ENCODE results near the gene HNRNPM. TPM values are rescaled to one million over a fixed set of nuclear protein-coding genes. Genes with fewer than 3 reads are reported as not detected.

The HNRNPM gene
- total RNA-seq, 2 donors from 2014 or later = 105 to 243 TPM

- Mint-ChIP-seq H3K9me3 (no peaks in the 10 kb centered on the region), H3K27ac (peak overlapping the region; percentile 90 to 91), H3K36me3 (peaks cover 0 to 44% of the 10 kb centered on the region in 2 donors)
- no peak for ATAC-seq
- no peak for DNase-seq (ENCODE audit: low spot score in 2 of 2)
Measured at GRCh38 chr19:8488365-8488764, 43.6 kb downstream of the HNRNPM start.

DNA sequence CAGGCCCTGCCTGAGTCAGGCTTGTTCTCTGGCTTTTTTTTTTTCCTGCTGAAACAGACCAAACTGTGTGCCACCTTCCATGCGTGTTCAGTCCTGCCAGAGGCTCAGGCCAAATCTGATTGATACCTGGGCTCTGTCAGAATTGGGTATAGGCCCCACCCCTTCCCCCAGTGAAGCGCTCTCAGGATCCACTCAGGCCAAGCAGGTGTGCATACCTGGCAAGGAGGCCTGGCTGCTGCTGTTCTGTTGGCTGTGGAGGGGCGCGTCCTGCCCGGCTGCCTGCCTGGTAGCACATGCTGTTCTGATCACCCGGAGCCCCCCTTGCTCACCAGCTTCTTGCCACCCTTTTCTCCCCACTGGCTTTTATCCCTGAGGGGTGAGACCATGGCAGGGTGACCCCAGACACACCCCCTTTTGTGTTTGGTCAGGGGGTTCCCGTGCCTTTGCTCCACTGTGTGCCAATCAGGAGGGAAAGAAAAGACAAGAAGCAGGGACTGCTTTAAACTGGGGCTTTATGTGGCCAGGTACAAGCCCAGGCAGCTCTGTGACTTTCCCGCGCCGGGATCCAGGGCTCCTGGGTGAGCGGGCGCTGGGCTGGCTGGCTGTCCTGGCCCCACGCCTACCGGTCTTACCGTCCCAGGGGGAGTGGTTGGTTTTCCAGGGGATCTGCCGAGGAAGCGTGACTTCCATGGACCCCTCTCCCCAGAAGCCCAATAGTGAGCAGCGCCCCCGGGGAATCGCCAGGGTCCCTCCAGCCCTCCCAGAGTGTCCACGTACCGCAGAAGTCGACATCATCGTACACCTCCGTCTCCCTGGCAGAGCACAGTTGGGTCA is 45.0 kb downstream of the HNRNPM start:
- no peak for ATAC-seq
- Mint-ChIP-seq H3K36me3 (peaks cover 0 to 34% of the 10 kb centered on the region in 2 donors), H3K27ac (peak overlapping the region; percentile 70 to 72), H3K9me3 (no peaks in the 10 kb centered on the region)
- no peak for DNase-seq (ENCODE audit: low spot score in 2 of 2)

DNA sequence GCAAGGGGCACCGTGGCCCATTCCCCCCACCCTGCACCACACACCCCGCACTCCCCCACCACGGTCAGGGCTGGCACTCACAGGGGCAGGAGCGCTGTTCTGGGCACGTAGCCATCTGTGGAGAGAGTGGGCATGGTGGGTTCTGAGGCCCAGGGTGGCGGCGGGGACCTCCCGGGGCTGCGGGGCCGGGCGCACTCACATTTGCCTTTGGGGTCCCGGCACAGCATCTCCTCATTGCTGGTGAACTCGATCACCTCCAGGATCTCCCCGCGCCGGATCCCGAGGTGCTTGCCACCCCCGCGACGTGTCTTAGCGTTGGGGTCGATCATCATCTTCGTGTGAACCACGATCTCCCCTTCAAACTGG is 45.6 kb downstream of the HNRNPM start:
- no peak for ATAC-seq
- H3K27ac Mint-ChIP-seq = peak overlapping the region in 1 of 2 donors; percentile 70
- H3K36me3 Mint-ChIP-seq = peaks cover 0 to 28% of the 10 kb centered on the region in 2 donors

DNA sequence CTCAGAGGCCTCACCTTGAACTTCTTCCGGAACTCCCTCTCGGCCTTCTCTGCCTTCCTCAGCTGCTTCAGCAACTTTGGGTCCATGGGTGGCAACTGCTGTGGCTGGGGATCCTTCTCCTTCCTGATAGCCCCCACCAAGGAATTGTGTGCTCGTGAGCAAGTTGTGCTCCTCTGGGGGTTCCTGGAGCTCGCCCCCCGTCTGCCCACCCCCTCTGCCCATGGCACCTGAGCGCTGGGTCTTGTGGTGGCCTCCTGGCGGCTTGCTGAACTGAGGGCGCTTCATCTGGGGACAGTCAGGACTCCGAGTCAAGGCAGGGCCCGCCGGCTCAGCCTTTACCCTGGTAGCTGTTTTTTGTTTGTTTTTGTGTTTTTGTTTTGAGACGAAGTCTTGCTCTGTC is 46.1 kb downstream of the HNRNPM start:
- DNase-seq (ENCODE audit: low spot score in 2 of 2) = no peak
- no peak for ATAC-seq
- Mint-ChIP-seq H3K27ac (peak overlapping the region; percentile 70 to 88), H3K36me3 (peaks cover 0 to 24% of the 10 kb centered on the region in 2 donors), H3K9me3 (no peaks in the 10 kb centered on the region)

More for the DNA sequence above, 45.6 kb downstream of the HNRNPM start:
- no peaks in the 10 kb centered on the region for H3K9me3 Mint-ChIP-seq
- DNase-seq (ENCODE audit: low spot score in 2 of 2) = no peak

- peak overlapping the region in 1 of 2 donors; percentile 35 for H3K27ac Mint-ChIP-seq
- DNase-seq (ENCODE audit: low spot score in 2 of 2) = no peak
- H3K9me3 Mint-ChIP-seq = no peaks in the 10 kb centered on the region
- H3K36me3 Mint-ChIP-seq = peaks cover 0 to 17% of the 10 kb centered on the region in 2 donors
- no peak for ATAC-seq
Measured at GRCh38 chr19:8491574-8491973, 46.8 kb downstream of the HNRNPM start.

GRCh38 chr19:8494158-8494557 is 49.4 kb downstream of the HNRNPM start:
- ATAC-seq (peak; percentile 26 to 28), DNase-seq (ENCODE audit: low spot score in 2 of 2) (no peak)
- no peaks in the 10 kb centered on the region for H3K9me3 Mint-ChIP-seq
- H3K36me3 Mint-ChIP-seq = no peaks in the 10 kb centered on the region
- peak overlapping the region; percentile 72 to 84 for H3K27ac Mint-ChIP-seq

DNA sequence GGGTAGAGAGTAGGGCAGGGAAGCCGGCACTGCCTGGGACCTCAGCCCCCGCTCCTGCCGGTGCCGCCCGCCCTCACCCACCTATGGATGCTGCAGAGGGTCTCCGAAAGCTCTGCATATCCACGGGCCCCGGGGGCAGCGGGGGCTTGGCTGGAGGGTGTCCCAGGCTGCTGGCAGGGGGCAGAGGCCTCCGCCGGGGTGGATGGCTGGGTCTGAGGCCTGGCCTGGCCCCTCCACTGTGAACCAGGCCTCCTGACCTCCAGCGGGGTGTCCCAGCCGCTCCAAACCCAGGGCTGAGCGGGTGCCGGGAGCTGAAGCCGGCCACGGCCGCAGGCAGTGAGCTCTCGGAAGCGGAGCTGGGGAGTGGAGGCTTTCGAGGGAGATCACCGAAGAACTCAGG is 53.5 kb downstream of the HNRNPM start:
- no peaks in the 10 kb centered on the region for H3K9me3 Mint-ChIP-seq
- DNase-seq (ENCODE audit: low spot score in 2 of 2) (no peak), ATAC-seq (no peak)
- no peaks in the 10 kb centered on the region for H3K36me3 Mint-ChIP-seq
- no peak overlapping the region for H3K27ac Mint-ChIP-seq

DNA sequence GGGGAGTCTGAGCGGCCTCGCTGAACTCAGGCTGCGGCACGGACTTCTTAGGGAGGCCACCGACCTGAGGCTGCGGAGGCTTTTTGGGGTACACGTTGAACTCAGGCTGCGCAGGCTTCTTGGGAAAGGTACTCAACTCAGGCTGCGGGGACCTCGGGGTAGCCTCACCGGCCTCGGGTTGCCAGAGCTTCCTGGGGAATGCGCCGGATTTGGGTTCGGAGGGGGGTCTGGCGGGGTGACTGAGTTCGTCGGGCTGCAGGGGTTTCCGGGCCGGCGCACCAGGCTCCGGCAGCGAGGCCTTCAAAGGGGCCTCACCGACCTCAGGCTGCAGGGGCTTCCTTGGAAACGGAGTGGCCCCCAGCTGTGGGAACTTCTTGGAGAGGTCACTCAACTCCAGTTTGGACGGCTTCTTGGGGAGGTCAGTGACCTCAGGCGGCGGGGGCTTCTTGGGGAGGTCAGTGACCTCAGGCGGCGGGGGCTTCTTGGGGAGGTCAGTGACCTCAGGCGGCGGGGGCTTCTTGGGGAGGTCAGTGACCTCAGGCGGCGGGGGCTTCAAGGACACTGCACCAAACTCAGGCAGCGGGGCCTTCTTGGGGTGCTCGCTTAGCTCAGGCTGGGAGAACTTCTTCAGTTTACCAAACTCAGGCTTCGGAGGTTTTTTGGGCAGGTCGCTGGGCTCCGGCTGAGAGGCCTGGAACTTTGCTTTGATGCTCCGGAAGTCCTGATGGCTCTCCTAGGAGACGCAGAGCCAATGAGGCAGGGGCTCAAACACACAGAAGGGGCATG is 54.5 kb downstream of the HNRNPM start:
- no peak overlapping the region for H3K27ac Mint-ChIP-seq
- H3K9me3 Mint-ChIP-seq = no peaks in the 10 kb centered on the region
- no peaks in the 10 kb centered on the region for H3K36me3 Mint-ChIP-seq
- no peak for ATAC-seq
- DNase-seq (ENCODE audit: low spot score in 2 of 2) = no peak

DNA sequence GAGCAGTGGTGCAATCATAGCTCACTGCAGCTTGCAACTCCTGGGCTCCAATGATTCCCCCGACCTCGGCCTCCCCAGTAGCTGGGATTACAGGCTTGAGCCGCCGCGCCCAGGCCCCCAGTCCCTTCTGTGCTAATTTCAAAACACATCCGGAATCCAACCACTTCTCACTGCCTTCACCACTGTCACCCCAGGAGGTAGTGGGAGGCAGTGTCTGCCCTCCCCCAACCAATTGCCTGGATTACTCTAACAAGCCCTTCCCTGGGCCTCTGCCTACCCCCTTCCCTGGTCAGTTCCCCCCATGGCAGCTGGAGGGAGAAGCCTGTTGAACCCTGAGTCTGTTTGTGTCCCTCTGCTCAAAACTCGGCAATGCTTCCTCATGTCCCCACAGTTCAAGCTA is 55.4 kb downstream of the HNRNPM start:
- no peaks in the 10 kb centered on the region for H3K36me3 Mint-ChIP-seq
- DNase-seq (ENCODE audit: low spot score in 2 of 2) (no peak), ATAC-seq (no peak)
- peak overlapping the region in 1 of 2 donors; percentile 85 for H3K27ac Mint-ChIP-seq
- H3K9me3 Mint-ChIP-seq = no peaks in the 10 kb centered on the region

DNA sequence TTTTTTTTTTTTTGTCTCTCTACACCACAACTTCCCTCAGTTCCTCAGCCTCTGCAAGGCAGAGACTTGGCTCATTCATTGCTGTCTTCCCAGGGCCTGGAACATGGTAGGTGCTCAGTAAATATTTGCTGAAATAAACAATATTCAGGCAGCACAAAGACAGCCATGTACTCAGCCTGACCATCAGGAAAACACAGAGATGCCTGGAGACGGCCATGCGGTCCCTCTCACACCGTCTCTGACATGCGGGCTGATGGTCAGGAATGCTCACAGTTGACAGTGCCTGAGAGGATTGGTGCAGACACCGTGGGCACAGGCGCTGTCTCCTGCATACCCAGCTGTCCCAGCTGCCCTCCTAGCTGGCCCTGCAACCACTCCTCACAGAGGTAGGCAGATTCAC is 56.7 kb downstream of the HNRNPM start:
- Mint-ChIP-seq H3K9me3 (no peaks in the 10 kb centered on the region), H3K36me3 (no peaks in the 10 kb centered on the region), H3K27ac (peak overlapping the region in 1 of 2 donors; percentile 48)
- ATAC-seq = no peak
- DNase-seq (ENCODE audit: low spot score in 2 of 2) = no peak

DNA sequence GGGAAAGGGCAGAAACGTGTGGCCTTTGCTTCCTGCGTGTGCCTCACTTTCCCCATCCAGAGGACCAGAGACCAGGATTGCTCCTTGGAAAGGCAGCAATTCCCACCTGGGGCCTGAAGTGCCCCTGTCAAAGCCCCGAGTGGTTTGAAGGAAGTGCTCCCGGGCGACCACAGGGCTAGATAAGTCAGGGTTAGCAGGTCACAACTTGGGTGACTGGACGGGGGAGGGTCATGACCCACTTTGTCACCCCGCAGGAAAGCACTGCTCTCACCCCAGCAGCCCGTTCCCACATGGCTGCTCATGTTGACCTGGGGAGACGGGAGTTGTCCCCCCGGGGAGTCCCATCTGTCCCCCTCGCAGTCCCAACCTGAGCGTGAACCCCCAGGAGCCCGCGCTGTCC is 57.2 kb downstream of the HNRNPM start:
- Mint-ChIP-seq H3K27ac (peak overlapping the region in 1 of 2 donors; percentile 48), H3K36me3 (no peaks in the 10 kb centered on the region), H3K9me3 (no peaks in the 10 kb centered on the region)
- DNase-seq (ENCODE audit: low spot score in 2 of 2) (no peak), ATAC-seq (no peak)

- H3K27ac Mint-ChIP-seq = no peak overlapping the region
- ATAC-seq (no peak), DNase-seq (ENCODE audit: low spot score in 2 of 2) (no peak)
- no peaks in the 10 kb centered on the region for H3K36me3 Mint-ChIP-seq
- no peaks in the 10 kb centered on the region for H3K9me3 Mint-ChIP-seq
Measured at GRCh38 chr19:8503510-8503909, 58.7 kb downstream of the HNRNPM start.

GRCh38 chr19:8504171-8504570 is 59.4 kb downstream of the HNRNPM start:
- H3K9me3 Mint-ChIP-seq = no peaks in the 10 kb centered on the region
- ATAC-seq (no peak), DNase-seq (ENCODE audit: low spot score in 2 of 2) (no peak)
- H3K27ac Mint-ChIP-seq = no peak overlapping the region
- H3K36me3 Mint-ChIP-seq = no peaks in the 10 kb centered on the region

DNA sequence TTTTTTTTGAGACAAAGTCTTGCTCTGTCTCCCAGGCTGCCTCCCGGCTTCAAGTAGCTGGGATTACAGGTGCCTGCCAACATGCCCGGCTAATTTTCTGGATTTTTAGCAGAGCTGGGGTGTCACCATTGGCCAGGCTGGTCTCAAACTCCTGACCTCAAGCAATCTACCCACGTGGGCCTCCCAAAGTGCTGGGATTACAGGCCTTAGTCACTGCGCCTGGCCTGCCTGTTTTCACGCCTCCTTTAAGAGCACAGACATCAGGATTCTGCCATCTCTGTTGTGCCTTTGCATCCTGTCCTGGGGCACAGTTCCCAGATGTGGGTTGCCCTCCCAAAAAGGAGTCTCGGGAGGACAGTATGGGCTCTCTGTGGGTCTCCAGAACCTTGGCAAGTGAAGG is 60.1 kb downstream of the HNRNPM start:
- peak overlapping the region in 1 of 2 donors; percentile 86 for H3K27ac Mint-ChIP-seq
- H3K36me3 Mint-ChIP-seq = no peaks in the 10 kb centered on the region
- no peak for ATAC-seq
- DNase-seq (ENCODE audit: low spot score in 2 of 2) = no peak
- no peaks in the 10 kb centered on the region for H3K9me3 Mint-ChIP-seq

- peak; percentile 82 to 85 for ATAC-seq
- no peaks in the 10 kb centered on the region for H3K9me3 Mint-ChIP-seq
- peak; percentile 84 to 87 for DNase-seq (ENCODE audit: low spot score in 2 of 2)
- peak overlapping the region; percentile 86 to 92 for H3K27ac Mint-ChIP-seq
- no peaks in the 10 kb centered on the region for H3K36me3 Mint-ChIP-seq
Measured at GRCh38 chr19:8505680-8506401, 61.1 kb downstream of the HNRNPM start.

- DNase-seq (ENCODE audit: low spot score in 2 of 2) (no peak), ATAC-seq (no peak)
- H3K9me3 Mint-ChIP-seq = no peaks in the 10 kb centered on the region
- peak overlapping the region; percentile 85 to 86 for H3K27ac Mint-ChIP-seq
- H3K36me3 Mint-ChIP-seq = no peaks in the 10 kb centered on the region
Measured at GRCh38 chr19:8506402-8506957, 61.7 kb downstream of the HNRNPM start.
